ENCODE measurements around the gene FASTKD2.
"Not testable (repeated sequence)": the region's sequence is repeated elsewhere in the genome, so short reads cannot be mapped to it uniquely, and the experiment has no call there.

- TF ChIP-seq CTCF, EP300 (IDR thresholded peaks at IDR 0.05): not testable (repeated sequence)
Observed at GRCh38 chr2:206807624-206808023, 42.2 kb downstream of the FASTKD2 start.
